ENCODE measurements around the gene MUC5B. TPM values are rescaled to one million over a fixed set of nuclear protein-coding genes. Genes with fewer than 3 reads are reported as not detected.

MUC5B gene
- total RNA-seq, 1 donor from 2014 or later: not detected

DNA sequence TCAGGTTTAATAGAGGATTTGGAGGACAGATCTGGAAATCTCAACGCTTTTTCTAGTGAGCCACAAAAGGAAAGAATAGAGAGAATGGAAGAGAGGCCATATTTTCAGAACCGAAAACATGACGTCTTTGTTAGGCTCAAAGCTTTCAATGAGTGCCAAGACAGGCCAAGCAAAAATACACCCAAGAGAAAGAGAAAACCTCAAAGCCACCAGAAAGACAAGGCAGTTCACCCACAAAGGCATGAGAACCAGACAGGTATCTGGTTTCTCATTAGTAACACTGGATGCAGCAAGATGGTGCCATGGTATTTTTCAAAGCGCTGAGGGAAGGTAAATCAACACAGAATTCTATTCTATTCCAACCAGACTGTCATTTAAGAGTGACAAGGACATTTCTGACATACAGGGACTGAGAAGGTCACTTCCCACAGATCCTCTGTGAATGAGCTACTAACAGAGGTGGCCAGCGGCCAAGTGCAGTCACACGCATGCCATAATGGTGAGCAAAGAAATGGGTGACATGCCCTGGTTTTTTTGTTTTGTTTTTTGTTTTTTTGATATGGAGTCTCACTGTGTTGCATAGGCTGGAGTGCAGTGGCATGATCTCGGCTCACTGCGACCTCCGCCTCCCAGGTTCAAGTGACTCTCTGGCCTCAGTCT, 44.7 kb downstream of the MUC5B start:
- no peaks in the 10 kb centered on the region for H3K36me3 ChIP-seq (ENCODE audit: control insufficient read depth, insufficient read depth, low read length)
- TF ChIP-seq, protein P1, sequence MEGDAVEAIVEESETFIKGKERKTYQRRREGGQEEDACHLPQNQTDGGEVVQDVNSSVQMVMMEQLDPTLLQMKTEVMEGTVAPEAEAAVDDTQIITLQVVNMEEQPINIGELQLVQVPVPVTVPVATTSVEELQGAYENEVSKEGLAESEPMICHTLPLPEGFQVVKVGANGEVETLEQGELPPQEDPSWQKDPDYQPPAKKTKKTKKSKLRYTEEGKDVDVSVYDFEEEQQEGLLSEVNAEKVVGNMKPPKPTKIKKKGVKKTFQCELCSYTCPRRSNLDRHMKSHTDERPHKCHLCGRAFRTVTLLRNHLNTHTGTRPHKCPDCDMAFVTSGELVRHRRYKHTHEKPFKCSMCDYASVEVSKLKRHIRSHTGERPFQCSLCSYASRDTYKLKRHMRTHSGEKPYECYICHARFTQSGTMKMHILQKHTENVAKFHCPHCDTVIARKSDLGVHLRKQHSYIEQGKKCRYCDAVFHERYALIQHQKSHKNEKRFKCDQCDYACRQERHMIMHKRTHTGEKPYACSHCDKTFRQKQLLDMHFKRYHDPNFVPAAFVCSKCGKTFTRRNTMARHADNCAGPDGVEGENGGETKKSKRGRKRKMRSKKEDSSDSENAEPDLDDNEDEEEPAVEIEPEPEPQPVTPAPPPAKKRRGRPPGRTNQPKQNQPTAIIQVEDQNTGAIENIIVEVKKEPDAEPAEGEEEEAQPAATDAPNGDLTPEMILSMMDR (IDR thresholded peaks at IDR 0.05; ENCODE audit: insufficient read depth, low read length, severe bottlenecking): no peak
- H3K27me3 ChIP-seq (ENCODE audit: control insufficient read depth, insufficient read depth, low read length): no peaks in the 10 kb centered on the region
- no peak overlapping the region for H3K4me3 ChIP-seq (ENCODE audit: low read depth, low read length)
- FAIRE-seq (no peak), DNase-seq (ENCODE audit: low read depth) (no peak)

DNA sequence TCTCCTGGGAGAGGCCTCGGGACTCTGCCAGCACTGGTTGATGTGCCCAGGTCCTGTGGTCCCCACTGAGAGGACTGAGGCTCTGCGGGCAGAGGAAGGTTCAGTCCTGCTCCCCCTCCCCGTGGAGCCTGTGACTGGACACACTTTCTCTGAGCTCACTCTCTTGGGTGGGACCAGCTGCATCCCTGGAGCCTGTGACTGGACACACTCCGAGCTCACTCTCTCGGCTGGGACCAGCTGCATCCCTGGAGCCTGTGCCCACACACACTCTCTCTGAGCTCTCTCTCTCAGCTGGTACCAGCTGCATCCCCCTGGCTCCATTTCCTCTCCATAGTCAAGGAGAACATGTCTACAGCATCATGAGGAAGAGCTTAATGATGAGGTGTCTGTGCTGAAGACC, 47.1 kb downstream of the MUC5B start:
- Histone ChIP-seq H3K36me3 (ENCODE audit: control insufficient read depth, insufficient read depth, low read length) (no peaks in the 10 kb centered on the region), H3K27me3 (ENCODE audit: control insufficient read depth, insufficient read depth, low read length) (no peaks in the 10 kb centered on the region), H3K4me3 (ENCODE audit: low read depth, low read length) (no peak overlapping the region)
- FAIRE-seq (peak; percentile 60), DNase-seq (ENCODE audit: low read depth) (no peak)
- TF ChIP-seq, protein P1 (IDR thresholded peaks at IDR 0.05; ENCODE audit: insufficient read depth, low read length, severe bottlenecking): no peak

DNA sequence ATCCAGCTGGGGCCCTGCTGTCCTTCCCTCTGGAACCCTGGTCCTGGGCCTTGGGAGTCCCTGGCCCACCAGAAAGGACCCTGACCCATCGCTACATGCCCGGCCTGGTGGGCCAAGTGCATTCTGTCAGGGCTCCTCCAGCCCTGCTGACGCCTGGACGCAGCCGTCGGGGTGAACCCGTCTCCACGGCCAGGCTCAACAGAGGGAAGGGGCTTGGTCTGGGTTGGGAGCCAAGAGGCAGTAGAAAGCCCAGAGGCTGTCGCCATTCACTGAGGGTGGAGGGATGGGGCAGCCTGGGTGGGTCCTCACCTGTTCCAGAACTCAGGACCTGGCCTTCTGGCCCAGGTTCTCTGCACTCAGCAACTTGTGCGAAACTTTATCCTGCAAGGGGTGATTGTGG, 47.6 kb downstream of the MUC5B start:
- FAIRE-seq: no peak
- no peak overlapping the region for H3K4me3 ChIP-seq (ENCODE audit: low read depth, low read length)

DNA sequence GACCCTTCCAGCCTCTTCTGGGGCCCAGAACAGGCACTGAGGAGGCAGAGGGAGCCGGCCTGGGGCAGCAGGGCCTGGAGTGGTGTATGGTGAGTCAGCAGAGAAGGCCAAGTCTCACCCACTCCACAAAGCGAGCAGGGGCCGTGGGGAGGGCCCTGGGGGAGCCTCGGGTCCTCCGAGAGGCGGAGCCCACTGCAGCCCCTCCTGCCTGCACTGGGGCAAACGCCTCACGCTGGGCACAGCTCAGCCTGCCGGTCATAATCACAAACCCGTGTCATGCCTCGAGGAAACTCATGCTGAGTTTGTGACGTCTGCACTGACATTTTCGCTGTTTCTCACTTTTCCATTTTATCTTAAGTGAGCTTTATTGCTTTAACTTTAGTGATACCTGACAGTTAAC, 48.1 kb downstream of the MUC5B start:
- TF ChIP-seq, protein P1 (IDR thresholded peaks at IDR 0.05; ENCODE audit: insufficient read depth, low read length, severe bottlenecking): no peak
- DNase-seq (ENCODE audit: low read depth): no peak
- FAIRE-seq: no peak
- Histone ChIP-seq H3K4me3 (ENCODE audit: low read depth, low read length) (no peak overlapping the region), H3K27me3 (ENCODE audit: control insufficient read depth, insufficient read depth, low read length) (no peaks in the 10 kb centered on the region), H3K36me3 (ENCODE audit: control insufficient read depth, insufficient read depth, low read length) (peaks cover 4% of the 10 kb centered on the region)

More for the DNA sequence above, 47.6 kb downstream of the MUC5B start:
- TF ChIP-seq, protein P1 (IDR thresholded peaks at IDR 0.05; ENCODE audit: insufficient read depth, low read length, severe bottlenecking): no peak
- H3K27me3 ChIP-seq (ENCODE audit: control insufficient read depth, insufficient read depth, low read length): no peaks in the 10 kb centered on the region
- no peak for DNase-seq (ENCODE audit: low read depth)
- peaks cover 3% of the 10 kb centered on the region for H3K36me3 ChIP-seq (ENCODE audit: control insufficient read depth, insufficient read depth, low read length)

DNA sequence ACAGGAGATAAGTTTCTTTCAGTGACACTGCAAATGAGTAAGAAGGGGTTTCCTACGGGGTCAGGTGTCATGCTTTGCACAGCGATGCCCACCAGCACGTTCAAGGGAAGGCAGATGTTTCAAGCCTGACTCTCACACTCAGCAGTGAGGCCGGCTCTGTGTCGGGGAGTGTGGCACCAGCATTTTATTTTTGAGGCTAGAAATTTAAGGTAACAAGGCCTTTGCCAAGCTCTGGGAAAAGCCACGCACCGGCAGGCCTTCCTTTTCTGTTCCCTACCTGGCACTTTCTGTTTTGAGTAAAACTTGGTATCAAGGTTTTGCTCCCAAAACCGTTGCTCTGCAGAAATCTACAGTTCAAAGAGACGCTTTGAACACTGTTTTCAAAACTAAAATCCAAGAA, 48.5 kb downstream of the MUC5B start:
- no peak for DNase-seq (ENCODE audit: low read depth)
- TF ChIP-seq, protein P1 (IDR thresholded peaks at IDR 0.05; ENCODE audit: insufficient read depth, low read length, severe bottlenecking): no peak
- Histone ChIP-seq H3K4me3 (ENCODE audit: low read depth, low read length) (no peak overlapping the region), H3K27me3 (ENCODE audit: control insufficient read depth, insufficient read depth, low read length) (no peaks in the 10 kb centered on the region), H3K36me3 (ENCODE audit: control insufficient read depth, insufficient read depth, low read length) (peaks cover 7% of the 10 kb centered on the region)
- FAIRE-seq: no peak

DNA sequence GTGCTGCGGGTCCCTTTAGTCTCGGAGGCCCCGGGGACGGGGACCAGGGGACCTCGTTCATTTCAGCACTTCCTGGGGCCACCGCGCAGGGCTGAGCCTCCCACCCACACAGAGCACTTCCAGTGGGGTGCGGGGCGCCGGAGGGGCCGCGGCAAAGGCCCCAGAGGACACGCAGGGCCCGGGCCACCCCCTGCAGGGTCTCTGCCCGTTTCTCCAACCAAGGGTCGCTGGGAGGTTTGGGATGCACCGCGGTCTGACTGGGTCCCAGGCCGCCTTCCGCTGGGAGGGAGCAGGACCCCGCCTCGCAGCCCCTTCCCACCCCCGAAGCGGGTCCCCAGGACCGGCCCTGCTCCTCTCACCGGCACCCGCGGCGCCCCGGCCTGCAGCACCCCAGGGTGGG, 49.1 kb downstream of the MUC5B start:
- FAIRE-seq (no peak), DNase-seq (ENCODE audit: low read depth) (no peak)
- Histone ChIP-seq H3K4me3 (ENCODE audit: low read depth, low read length) (no peak overlapping the region), H3K36me3 (ENCODE audit: control insufficient read depth, insufficient read depth, low read length) (peaks cover 11% of the 10 kb centered on the region), H3K27me3 (ENCODE audit: control insufficient read depth, insufficient read depth, low read length) (no peaks in the 10 kb centered on the region)
- TF ChIP-seq, protein P1 (IDR thresholded peaks at IDR 0.05; ENCODE audit: insufficient read depth, low read length, severe bottlenecking): no peak
